Breast epithelium (tissue), 3 donors: ENCODE measurements around the gene CENPO.

ENCODE experiments used
- POLR2A ChIP-seq: fragments of 450-650 bp; IDR thresholded peaks from one replicate; pipeline ENCODE4 v1.6.1; 2016; ENCODE audit warnings: antibody characterized with exemption, mild to moderate bottlenecking, moderate library complexity
- TF ChIP-seq, protein P1 (sequence below), 3 donors: fragments of 450-650 bp; IDR thresholded peaks; one replicate each; pipeline ENCODE4 v1.5.1; 2016 to 2017; ENCODE audit warnings: antibody characterized with exemption in 3 of 3, mild to moderate bottlenecking in 3 of 3, moderate library complexity in 3 of 3

DNA sequence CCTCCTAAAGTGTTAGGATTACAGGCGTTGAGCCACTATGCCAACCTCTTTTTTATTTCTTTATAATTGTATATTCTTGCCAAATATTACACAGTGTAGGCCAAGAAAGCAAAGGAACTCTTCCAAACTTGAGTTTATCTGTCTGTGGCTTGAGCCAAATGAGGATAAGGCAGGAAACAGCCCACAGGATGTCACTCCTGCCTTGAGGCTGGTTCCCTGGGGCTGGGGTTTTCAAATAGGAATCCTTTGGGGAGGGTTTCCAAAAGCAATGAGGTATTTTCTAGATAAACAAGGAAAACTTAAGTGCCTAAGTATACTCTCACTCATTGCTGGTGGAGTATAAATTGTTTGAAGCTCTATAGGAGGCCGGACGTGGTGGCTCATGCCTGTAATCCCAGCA lies 70.4 kb downstream of the CENPO start:
- no peak for TF ChIP-seq POLR2A
- TF ChIP-seq, protein P1, sequence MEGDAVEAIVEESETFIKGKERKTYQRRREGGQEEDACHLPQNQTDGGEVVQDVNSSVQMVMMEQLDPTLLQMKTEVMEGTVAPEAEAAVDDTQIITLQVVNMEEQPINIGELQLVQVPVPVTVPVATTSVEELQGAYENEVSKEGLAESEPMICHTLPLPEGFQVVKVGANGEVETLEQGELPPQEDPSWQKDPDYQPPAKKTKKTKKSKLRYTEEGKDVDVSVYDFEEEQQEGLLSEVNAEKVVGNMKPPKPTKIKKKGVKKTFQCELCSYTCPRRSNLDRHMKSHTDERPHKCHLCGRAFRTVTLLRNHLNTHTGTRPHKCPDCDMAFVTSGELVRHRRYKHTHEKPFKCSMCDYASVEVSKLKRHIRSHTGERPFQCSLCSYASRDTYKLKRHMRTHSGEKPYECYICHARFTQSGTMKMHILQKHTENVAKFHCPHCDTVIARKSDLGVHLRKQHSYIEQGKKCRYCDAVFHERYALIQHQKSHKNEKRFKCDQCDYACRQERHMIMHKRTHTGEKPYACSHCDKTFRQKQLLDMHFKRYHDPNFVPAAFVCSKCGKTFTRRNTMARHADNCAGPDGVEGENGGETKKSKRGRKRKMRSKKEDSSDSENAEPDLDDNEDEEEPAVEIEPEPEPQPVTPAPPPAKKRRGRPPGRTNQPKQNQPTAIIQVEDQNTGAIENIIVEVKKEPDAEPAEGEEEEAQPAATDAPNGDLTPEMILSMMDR (IDR thresholded peaks at IDR 0.05), result no peak
